ENCODE data around the gene ARTN.
A peak's percentile ranks its signal among the peaks of the same experiment; 100 is the strongest.

ARTN gene

DNA sequence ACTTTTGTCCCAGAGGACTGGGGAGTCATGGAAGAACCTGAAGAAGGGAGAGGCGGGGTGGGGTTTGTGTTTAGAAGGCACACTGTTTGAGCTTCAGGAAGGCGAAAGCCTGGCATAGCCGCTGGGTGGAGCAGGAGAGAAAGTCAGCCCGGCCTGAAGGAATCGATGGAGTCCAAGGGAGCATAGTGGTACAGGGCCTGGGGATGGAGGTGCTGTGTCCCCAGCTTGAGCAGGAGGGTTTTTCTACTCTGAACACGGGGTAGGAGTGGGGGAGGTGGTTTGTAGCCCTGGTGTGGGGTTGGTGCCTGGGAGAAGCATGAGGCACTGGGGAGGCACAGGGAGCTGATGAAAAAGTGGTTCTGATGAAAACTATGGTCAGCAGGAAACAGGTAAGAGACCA is 53.1 kb downstream of the ARTN start:
- DNase-seq (ENCODE audit: low spot score) = peak; percentile 33
